WERI-Rb-1 (cell line): ENCODE measurements around the gene USP9X.

Source experiments
- DNase-seq: peaks from one replicate; pipeline ENCODE4 v3.0.0-alpha.2; 2020
- H3K27ac ChIP-seq: fragments of 250-450 bp; sonication (Bioruptor Pico); 2 replicates; pipeline ENCODE4 v1.5.1; 2020; ENCODE audit warnings: mild to moderate bottlenecking, moderate library complexity
- H3K27me3 ChIP-seq: fragments of 250-450 bp; sonication (Bioruptor Pico); 2 replicates; pipeline ENCODE4 v1.5.1; 2021; ENCODE audit warnings: mild to moderate bottlenecking, low read depth, moderate library complexity; ENCODE audit not compliant: insufficient read depth, severe bottlenecking
- H3K36me3 ChIP-seq: fragments of 250-450 bp; sonication (Bioruptor Pico); 2 replicates; pipeline ENCODE4 v1.5.1; 2020; ENCODE audit warnings: mild to moderate bottlenecking, moderate library complexity
- H3K4me3 ChIP-seq: 2 replicates; pipeline ENCODE4 v1.5.1; 2011; ENCODE audit warnings: low read depth, mild to moderate bottlenecking, control low read depth, low read length
- H3K9me3 ChIP-seq: fragments of 250-450 bp; sonication (Bioruptor Pico); 2 replicates; pipeline ENCODE4 v1.5.1; 2021; ENCODE audit warnings: mild to moderate bottlenecking, moderate library complexity; ENCODE audit not compliant: severe bottlenecking
- TF ChIP-seq, protein P1 (sequence below): IDR thresholded peaks from 2 replicates; pipeline ENCODE4 v1.5.1; 2011; ENCODE audit warnings: low read depth, mild to moderate bottlenecking, control low read depth, inconsistent platforms, low read length

Gene USP9X

GRCh38 chrX:41153957-41154356, 68.7 kb downstream of the USP9X start:
- Histone ChIP-seq H3K36me3 (peaks cover 44% of the 10 kb centered on the region), H3K27me3 (no peaks in the 10 kb centered on the region)
- DNase-seq = no peak

GRCh38 chrX:41164449-41164848, 79.2 kb downstream of the USP9X start:
- Histone ChIP-seq H3K36me3 (peaks cover 46% of the 10 kb centered on the region), H3K9me3 (no peaks in the 10 kb centered on the region), H3K27me3 (no peaks in the 10 kb centered on the region), H3K27ac (no peak overlapping the region), H3K4me3 (no peak overlapping the region)
- no peak for DNase-seq
- TF ChIP-seq, protein P1, sequence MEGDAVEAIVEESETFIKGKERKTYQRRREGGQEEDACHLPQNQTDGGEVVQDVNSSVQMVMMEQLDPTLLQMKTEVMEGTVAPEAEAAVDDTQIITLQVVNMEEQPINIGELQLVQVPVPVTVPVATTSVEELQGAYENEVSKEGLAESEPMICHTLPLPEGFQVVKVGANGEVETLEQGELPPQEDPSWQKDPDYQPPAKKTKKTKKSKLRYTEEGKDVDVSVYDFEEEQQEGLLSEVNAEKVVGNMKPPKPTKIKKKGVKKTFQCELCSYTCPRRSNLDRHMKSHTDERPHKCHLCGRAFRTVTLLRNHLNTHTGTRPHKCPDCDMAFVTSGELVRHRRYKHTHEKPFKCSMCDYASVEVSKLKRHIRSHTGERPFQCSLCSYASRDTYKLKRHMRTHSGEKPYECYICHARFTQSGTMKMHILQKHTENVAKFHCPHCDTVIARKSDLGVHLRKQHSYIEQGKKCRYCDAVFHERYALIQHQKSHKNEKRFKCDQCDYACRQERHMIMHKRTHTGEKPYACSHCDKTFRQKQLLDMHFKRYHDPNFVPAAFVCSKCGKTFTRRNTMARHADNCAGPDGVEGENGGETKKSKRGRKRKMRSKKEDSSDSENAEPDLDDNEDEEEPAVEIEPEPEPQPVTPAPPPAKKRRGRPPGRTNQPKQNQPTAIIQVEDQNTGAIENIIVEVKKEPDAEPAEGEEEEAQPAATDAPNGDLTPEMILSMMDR = no peak

More at GRCh38 chrX:41153957-41154356, 68.7 kb downstream of the USP9X start:
- TF ChIP-seq, protein P1 = no peak
- Histone ChIP-seq H3K4me3 (no peak overlapping the region), H3K27ac (no peak overlapping the region), H3K9me3 (no peaks in the 10 kb centered on the region)

- TF ChIP-seq, protein P1 = no peak
Measured at GRCh38 chrX:41167888-41168287, 82.6 kb downstream of the USP9X start.

GRCh38 chrX:41176263-41176662, 91.0 kb downstream of the USP9X start:
- TF ChIP-seq, protein P1 = no peak
- no peak overlapping the region for H3K27ac ChIP-seq
- no peaks in the 10 kb centered on the region for H3K27me3 ChIP-seq
- H3K9me3 ChIP-seq = no peaks in the 10 kb centered on the region
- H3K36me3 ChIP-seq = peaks cover 32% of the 10 kb centered on the region
- DNase-seq = no peak
- no peak overlapping the region for H3K4me3 ChIP-seq

More at GRCh38 chrX:41167888-41168287, 82.6 kb downstream of the USP9X start:
- Histone ChIP-seq H3K27me3 (no peaks in the 10 kb centered on the region), H3K9me3 (no peaks in the 10 kb centered on the region), H3K36me3 (peaks cover 69% of the 10 kb centered on the region), H3K27ac (no peak overlapping the region), H3K4me3 (no peak overlapping the region)
- no peak for DNase-seq

DNA sequence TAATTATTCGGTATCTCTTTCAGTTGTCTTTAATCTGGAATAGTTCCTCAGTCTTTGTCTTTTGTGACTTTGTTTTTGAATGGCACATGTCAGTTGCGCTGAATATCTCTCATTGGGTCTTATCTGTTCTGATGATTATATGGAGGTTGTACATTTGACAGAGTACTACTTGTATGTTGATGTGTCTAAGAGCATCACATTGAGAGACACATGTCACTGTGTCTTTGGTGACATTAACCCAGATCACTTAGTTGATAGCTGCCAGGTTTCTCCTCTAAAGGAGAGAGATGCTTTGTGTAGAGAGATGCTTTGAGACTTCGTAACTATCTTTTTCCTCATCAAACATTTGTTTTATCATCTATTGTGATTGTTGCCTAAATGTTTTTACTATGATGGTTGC, 92.1 kb downstream of the USP9X start:
- Histone ChIP-seq H3K9me3 (no peaks in the 10 kb centered on the region), H3K4me3 (no peak overlapping the region), H3K36me3 (peaks cover 23% of the 10 kb centered on the region), H3K27me3 (no peaks in the 10 kb centered on the region), H3K27ac (no peak overlapping the region)
- DNase-seq = no peak
- TF ChIP-seq, protein P1 = no peak

DNA sequence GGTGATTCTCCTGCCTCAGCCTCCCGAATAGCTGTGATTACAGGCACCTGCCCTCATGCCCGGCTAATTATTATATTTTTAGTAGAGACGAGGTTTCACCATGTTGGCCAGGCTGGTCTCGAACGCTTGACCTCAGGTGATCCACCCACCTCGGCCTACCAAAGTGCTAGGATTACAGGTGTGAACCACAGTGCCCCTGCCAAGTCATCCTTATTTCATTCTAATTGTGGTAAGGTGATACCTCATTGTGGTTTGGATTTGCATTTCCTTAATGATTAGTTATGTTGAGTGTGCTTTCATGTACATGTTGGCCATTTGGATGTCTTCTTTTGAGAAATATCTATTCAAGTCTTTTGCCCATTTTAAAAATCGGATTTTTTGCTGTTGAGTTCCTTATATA, 93.0 kb downstream of the USP9X start:
- TF ChIP-seq, protein P1 = no peak
- Histone ChIP-seq H3K9me3 (no peaks in the 10 kb centered on the region), H3K36me3 (peaks cover 15% of the 10 kb centered on the region), H3K27ac (no peak overlapping the region), H3K27me3 (no peaks in the 10 kb centered on the region), H3K4me3 (no peak overlapping the region)
- no peak for DNase-seq
